ENCODE results near the gene SPA17.

Gene SPA17

DNA sequence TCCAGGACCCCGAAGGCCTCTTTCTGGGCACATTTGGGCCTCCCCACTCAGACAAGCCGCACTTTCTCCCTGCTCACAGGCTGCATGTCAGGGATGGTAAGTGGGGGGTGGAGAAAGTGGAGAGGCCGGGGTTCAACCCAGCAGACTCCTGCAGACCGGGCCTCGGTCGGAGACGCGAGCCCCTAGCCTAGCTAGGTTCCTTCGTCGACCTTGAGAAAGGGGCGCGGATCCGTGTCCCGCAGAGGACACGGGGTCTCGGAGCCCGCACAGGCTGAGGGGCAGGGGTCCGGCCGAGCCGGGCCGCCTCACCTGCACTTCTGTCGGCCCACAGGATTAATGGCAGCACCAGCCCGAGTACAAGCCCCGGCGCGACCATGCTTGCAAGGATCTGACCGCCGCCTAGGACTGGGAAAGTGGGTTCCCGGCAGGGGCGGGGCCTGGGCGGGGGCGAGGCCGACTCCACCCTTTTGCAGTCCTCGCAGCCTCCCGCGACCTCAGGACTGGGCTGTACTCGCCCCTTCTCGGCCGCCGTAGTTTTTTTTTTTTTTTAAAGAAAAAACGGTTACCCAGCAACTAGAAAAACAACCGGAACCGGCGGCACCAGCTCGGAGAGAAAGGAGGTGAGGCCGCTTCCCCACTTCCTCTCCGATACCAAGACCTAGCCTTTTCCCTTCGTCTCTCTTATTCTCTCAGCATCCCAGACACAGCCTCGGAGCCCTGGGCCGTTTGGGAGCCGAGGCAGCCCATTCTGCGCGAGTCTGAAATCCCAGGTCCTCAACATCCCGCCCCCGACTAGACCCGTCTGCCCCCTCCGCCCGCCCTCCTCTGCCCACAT, at the start of gene SPA17, which contains the start of gene SIAE:
Gene SPA17 (plus strand): TSS at position 572 of the 835 bp plus-strand sequence. CDS start 1,361 bp downstream, outside the sequence.
Gene SIAE (minus strand): TSS at position 407 of the 835 bp plus-strand sequence. CDS start 31 bp downstream, at position 376.
- DNase-seq, result peak; percentile 31

DNA sequence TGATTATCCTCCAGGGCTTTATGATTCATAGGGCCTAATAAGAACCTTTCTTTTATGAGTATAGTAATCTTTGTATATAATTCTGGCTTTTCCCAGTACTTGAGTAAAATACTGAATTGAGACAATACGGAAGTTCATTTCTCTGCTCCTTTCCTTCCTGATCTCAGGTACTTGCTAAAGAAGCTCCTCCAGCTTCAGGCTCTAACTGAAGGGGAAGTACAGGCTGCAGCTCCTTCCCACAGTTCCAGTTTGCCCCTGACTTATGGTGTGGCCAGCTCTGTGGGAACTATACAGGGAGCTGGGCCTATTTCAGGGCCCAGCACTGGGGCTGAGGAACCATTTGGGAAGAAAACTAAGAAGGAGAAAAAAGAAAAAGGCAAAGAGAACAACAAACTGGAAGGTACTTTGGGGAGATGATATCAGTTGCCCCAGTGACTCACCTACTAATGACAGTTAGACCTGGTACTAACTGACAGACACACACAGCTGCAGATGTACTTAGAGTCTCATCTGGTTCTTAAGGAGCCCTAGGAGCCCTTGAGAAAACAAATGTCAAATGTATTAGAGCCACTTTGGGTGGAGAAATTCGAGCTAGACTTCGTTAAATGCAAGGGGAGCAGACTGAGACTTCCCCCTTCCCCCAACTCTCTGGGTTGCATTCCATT, 48.1 kb upstream of the SPA17 start:
- DNase-seq, result no peak

DNA sequence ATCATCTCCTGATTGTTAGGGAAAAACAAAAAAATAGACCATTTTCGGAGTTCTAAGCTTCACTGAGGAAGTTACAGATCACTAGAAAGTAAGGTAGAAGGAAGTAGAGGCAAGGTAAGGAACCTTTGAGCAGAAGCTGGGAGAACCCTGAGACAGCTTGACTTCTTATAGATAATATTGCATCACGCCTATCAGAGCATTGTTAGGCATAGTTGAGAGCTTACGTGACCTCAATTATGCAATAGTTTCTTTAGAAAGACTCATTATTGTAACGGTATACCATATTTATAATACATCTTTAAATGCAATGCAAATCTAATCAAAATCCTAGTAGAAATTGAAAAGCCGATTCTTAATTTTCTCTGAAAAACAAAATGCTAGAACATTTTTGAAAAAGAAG, 46.2 kb upstream of the SPA17 start:
- no peak for DNase-seq

DNA sequence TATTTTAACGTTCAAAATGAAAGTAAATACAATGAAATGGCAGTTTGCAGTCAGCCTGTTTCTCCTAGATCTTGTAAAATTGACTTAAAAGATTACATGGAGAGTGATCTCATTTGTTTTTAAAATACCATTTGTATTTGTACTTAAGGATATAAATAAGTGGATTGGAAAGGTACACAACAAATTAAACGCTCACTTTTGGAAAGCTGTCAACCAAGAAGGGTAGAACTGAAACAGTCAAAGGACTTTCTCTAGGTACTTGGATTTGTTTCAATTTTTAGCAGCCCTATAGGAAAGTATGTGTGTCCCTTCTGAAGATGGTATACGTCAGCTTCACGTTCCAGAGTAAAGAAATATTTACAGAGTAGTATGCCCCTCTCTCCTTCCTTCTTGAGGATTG, 43.7 kb upstream of the SPA17 start:
- DNase-seq, result no peak

DNA sequence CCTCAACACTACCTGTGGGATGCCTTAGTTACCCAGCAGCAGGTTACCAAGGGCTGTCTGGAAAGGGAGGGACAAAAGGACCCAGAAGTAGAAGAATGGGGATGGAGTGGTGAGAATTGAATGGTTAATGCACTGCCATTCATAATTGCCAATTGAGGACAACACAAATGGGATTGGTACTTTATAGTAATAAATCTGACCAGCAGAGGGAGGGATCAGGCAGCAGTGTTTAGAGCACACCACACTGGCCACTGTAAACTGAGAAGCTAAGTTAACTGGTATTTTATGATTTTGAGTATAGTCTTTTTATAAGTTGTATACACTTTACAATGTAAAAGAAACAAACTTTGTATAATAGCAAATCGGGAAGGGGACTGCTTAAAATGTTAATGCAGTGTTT, 40.3 kb upstream of the SPA17 start:
- no peak for DNase-seq

DNA sequence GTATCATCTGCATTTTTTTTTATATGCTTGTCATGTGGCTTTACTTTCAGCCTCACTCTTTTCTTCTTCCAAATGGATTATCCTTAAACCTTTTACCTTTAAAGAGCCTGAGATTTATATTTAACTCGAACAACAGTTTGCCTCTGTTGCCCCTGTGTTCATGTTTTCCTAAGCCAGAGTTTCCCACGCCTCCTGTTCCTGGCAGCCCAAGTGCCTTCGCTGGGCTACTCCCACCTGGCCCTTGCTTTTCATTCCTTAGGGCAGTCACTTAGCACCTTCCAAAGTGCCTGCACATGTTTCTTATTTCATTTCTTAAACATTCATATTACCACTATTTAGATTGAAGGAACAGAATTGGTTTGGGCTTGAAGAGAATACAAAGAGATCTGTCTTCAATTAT, 37.8 kb upstream of the SPA17 start:
- DNase-seq, result no peak

DNA sequence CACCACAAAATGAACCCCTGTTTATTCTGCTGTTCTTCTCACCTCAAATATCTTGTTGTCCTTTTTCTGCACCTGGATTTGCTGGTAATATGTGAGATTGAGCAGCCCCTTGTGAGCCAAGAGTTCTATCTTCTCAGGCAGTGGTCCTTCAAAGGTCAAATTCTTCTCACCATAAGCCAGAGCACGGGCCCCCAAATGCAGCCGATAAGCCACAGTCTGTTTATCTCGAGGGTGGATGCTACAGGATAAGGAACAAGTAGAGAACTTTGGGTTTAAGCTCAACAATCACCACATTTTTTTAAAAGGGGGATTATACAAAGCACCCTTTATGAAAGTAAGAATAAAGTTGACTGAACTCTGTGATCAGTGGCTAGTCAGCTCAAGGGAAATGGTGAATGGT, 35.2 kb upstream of the SPA17 start:
- DNase-seq, result no peak

DNA sequence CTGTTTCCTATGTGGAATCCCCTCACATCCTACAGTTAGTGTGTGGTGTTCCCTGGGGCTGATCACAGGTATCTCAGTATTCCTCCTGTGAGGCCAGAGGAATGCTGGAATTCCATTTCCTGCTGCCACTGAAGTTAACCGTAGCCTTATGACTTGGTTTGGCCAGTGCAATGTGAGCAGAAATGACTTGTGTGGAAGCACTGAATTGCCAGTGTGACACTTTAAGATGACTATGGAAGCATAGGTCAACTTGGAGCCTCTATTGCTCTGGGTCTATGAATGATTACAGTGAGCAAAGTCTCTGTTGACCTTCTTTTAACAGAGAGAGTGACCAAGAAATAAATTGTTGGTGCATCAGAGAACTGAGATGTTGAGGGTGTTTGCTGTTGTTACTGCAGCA, 34.5 kb upstream of the SPA17 start:
- DNase-seq, result no peak

DNA sequence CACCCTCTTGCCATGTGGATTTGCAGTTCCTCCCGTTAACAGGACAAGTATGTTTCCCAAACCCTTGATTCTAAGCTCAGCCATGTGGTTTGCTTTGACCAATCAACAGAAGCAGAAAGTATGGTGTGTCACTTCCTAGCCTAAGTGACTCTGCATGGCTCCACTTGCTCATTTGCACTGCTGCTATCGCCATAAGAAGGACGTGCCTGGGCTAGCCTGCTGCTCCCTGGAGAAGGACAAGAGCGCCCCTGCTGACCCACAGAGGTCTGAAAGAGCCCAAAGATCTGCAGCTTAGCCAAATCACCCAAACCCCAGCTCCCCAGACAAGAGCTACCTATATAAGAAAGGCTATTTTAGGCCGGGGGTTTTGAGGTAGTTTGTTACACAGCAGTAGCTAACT, 33.0 kb upstream of the SPA17 start:
- DNase-seq, result no peak

DNA sequence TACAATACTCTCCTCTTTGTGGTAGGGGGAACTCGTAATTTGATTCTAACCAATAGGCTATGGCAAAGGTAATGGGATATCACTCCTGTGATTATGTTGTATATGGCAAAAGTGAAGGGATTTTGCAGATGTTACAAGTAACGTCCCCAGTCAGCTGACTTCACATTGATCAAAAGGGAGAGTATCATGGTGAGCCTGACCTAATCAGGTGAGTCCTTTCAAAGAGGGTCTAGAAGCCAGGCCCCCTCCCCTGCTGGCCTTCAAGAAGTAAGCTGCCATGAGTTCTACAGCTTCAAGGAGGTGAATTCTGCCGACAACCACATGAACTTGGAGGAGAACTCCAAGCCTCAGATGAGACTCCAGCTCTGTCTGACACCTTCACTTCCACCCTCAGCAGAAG, 31.1 kb upstream of the SPA17 start:
- no peak for DNase-seq

DNA sequence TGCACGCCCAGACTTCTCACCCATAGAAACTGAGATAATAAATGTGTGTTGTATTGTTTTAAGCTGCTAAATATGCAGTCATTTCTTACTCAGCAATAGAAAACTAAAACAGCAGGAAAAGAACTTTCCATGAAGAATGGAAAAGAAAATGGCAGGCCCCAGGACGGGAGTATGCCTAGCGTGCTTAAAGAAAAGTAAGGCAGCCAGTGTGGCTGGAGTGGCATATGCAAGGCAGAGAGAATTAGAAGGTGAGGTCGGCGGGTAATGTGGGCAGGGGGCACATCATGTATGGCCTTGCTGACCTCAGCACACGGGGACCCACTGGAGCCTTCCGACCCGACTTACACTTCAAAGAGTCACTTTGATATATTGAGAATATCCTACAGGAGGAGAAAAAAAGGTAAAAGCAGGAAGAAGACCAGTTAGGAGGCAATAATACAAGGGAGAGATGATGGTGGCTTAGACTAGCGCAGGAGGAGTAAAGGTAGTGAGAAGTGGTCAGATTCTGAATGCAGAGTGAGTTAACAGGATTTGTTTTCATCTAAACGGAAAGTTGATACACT, 30.6 kb upstream of the SPA17 start:
- DNase-seq, result no peak

DNA sequence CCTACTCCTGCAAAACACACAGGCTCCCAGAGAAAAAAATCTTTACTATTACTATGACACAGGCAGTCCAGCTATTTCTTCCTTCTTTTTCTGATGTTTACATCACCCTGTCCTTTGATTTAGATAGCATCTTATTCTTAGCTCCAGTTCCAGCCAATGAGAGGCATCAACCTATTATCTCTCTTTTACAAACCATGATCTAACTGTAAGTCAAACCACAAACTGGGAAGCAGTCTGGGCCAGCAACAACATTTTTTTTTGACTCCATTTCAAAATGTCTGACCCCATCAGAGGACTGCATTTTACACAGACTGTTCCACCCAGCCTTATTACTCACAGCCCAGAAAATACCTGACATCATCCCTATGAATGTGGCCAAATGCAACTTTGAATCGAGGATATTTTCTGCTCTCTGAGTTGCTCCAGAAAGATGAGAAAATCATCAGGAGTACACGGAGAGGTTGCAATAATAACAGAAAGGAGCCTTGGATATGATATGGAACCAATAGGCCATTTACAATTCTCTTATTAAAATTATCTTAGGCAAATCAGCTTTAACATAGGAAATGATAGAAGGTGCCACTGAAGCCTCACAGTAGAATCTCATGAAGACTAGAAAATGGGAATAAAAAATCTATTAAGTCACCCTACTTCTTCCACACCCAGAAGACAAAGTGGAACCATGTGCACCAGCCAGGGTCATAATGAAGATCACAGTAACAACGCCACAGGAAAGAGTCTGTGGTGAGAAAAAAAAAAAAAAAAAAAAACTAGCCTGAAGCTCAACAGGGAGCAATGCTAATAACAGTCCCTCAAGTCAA, 29.9 kb upstream of the SPA17 start:
- no peak for DNase-seq

DNA sequence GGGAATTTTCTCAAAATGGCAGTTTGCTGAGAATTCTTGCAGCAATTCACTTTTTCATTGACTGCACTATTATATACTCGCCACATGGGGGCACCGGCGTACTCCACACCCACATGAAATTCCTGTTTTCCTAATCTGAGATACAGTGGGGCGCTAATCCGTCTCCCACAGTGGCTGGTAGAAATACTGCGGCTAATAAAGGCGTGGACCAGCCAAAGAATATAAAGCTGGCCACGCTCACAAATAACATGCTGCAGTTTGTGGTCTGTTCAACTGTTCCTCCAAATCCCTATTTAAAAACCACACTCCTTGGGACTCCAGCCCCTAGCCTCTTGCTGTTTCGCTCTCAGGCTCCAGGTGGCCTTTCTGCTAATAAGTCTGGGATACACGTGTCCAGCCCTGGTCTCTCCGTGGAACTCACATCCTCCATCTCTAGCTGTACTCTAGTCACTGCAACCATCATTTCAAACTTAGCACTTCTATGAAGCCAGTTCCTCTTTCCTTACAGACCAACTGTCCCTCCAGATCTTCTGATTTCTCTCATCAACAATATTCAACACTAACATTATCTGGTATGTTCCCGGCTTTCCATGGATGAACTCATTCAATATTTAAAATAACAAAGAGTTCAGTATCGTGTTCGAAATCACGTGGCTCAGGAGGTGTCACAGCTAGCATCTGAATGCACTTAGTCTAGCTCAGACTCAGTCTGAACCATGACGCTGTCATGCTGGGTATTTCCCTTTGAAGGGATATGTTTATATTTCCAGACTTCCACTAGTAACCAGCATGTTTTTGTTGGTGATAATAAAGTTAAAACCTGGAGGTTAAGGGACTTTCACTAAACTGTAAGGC, 29.1 kb upstream of the SPA17 start:
- DNase-seq, result no peak

DNA sequence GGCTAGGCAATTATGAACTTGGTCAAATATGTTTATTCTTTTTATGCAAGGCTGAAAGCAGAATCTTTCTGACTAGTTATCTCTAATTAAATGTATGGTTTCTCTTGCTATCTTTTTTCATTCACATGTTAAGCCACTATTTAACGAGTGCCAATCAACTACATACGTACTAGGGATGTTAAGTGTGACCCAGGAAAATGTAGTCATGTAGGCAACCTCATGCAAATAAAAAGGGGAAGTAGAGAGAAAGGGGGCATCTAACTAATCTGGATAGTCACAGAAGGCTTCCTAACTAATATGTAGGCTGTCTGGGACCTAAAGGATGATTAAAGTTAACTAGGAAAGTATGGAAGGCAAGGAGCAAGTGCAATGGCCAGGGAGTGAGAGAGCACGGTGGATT, 27.6 kb upstream of the SPA17 start:
- DNase-seq, result no peak

DNA sequence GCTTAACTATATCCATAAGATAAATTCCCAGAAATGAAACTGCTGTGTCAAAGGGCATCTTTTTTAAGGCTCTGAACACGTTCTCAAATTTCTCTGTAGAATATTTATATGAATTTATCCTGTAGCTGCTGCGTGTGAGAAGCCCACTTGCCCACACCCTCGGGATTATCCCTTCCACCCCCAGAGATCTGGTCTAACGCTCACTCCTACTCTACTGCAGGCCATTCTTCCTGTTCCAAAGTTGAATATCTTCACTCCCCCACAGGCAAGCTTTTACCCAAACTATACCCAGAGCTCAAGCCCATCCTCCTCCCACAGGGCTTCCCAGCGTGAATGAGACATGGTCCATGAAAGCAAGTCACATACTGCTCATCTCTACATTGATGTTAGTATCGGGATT, 25.1 kb upstream of the SPA17 start:
- DNase-seq, result no peak

DNA sequence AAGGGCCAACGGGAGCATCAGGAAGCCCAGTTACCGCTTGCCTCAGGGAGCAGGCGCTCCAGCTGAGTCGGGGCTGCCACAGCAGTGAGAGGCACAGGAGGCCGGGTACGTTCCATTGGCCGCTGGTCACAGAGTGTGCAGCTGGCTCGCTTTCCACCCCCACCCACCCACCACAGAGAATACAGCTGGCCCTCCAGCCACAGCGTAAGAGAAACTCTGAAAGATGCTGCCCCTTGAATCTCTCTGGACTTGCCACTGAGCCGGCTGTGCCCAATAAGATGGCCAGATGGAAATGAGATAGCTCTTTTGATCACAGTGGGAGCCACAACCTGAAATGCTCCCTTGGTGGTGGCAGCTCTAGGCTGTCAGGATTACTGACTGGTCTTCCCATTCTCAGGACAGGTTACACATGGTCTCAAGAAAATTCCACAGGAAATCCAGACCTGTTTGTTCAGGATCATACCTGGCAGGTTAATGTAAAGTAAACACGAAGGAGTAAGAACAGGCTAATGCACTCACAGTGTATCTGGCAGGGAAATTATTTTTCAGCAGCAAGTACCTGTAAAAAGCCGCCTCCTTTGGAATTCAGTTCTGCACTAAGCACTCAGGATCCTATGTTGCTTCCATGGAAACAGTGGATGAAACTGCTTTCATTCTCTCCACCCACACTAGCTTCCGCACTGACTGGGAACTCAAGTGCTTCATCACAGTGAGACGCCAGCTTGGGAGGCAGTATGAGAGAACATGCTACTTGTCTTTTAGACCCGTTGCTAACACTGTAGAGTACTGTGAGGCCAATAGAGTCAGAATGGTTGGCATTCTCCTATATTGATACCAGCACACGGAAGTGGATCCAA, 16.7 kb upstream of the SPA17 start:
- no peak for DNase-seq

DNA sequence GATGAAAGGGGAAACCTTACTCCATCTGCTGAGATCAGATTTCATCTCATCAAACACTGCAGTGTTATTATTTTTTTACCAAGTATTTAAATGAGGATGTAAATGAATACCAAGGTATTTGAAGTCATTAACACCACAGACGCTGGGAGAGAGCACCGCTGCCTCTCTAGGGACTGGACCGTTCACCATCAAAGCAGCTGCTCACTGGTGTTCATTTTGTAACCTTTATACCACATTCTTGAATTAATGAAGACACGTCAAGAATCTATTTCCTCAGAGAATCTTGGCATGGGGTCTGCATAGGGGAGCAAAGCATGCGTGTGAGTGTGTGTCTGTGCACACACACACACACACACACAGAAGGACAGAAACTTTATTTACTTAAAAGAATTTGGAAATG, 15.8 kb upstream of the SPA17 start:
- no peak for DNase-seq

DNA sequence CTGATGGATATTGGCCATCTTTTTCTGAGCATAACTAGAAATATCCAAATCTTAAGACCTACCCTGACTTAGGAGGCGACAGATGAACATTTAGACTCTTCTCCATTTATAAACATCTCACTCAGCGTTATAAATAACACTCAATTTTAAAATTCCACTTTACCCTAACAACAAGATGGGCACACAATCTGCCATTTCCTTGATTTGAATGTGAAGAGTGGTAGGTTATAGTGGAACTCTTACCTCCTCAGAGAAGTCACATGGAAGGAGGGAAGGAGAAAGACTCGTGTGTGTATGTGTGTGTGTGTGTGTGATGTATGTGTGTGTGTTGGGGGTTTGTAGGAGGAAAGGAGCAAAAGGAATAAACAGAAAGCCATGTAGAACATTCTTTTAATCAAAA, 15.2 kb upstream of the SPA17 start:
- no peak for DNase-seq

DNA sequence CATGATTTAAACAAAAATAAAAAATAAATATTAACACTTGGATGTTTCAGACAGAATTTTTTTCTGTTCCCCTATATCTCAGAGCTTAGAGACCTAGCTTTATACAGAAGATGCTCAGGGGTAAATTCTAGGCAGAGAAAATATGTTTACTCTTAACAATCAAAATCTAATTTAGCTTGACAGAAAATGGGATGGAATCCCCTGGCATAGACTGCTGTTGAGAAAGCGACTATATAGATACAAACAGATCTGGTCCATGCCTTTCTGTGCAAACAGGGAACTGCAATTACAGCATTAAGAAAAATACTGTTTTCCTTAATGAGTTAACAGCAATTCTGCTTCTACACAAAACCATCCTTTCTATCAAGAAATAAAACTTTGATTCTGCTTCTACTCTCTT, 14.7 kb upstream of the SPA17 start:
- no peak for DNase-seq

DNA sequence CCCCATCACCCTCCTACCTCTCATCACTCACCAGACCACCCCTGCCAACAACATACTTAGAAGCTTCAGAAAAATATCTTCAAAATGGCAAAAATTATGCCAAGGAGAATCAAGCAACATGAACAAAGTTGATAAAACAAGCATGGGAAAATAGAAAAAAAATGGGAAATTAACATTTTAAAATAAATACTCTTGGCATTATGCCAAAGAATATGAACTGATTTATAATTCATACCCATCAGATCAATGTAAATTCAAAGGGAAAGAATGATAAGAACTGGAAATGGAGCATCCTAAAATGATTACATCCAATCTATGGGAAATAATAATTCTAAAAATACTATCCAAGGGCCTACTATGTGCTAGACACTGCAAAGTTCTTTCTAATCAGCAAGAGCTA, 12.2 kb upstream of the SPA17 start:
- no peak for DNase-seq

DNA sequence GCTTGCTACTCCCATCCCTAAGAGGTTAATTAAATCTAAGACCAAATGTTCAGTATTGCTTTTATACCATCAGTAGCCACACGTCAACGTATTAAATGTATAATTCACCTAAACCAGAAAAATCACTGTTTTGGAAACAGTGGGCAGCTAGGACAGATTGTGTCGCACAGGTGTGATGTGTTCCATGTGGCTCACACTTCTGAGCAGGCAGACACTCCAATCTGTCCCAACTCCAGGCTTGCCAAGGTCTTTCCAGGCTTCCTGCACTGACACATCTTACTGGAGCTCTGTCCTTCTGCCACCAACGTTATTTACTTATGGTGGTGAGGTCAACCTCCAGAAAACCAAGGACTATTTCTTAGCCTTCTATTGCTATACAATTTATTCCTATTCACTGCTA, 11.6 kb upstream of the SPA17 start:
- no peak for DNase-seq

Data from cortex of kidney (tissue), 1 donor.